ENCODE data around the gene MRGPRG.

DNA sequence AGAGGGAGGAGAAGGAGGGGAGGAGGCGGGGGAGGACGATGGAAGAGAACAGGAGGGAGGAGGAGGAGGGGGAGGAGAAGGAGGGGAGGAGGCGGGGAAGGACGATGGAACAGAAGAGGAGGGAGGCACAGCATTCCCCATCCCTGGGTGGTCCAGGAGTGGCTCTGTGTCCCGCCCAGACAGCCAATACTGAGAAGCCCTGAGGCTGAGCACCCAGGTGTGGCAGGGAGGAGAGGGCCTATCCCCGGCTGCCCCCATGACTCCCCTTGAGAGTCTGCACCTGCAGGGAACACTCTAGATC, 12.9 kb upstream of the MRGPRG start:
- TF ChIP-seq, protein P1, sequence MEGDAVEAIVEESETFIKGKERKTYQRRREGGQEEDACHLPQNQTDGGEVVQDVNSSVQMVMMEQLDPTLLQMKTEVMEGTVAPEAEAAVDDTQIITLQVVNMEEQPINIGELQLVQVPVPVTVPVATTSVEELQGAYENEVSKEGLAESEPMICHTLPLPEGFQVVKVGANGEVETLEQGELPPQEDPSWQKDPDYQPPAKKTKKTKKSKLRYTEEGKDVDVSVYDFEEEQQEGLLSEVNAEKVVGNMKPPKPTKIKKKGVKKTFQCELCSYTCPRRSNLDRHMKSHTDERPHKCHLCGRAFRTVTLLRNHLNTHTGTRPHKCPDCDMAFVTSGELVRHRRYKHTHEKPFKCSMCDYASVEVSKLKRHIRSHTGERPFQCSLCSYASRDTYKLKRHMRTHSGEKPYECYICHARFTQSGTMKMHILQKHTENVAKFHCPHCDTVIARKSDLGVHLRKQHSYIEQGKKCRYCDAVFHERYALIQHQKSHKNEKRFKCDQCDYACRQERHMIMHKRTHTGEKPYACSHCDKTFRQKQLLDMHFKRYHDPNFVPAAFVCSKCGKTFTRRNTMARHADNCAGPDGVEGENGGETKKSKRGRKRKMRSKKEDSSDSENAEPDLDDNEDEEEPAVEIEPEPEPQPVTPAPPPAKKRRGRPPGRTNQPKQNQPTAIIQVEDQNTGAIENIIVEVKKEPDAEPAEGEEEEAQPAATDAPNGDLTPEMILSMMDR (IDR thresholded peaks at IDR 0.05), result no peak
- no peak for TF ChIP-seq POLR2A (IDR thresholded peaks at IDR 0.05)
- TF ChIP-seq POLR2AphosphoS5 (IDR thresholded peaks at IDR 0.05; ENCODE audit: insufficient read depth in 1 of 2, low read depth in 1 of 2), result no peak

Data from vagina (tissue), 2 donors.